ENCODE measurements around the gene TBC1D8. TPM values are rescaled to one million over a fixed set of nuclear protein-coding genes. Genes with fewer than 3 reads are reported as not detected.

Gene TBC1D8
- total and polyA plus RNA-seq, 9 of the 15 experiments (the other 6 are each of a cell fraction or from before 2014, with no cell fraction given), result 0.36 to 1.3 (median 0.82) TPM

GRCh38 chr2:101001691-101002561, 149.3 kb downstream of the TBC1D8 start, which contains the start of gene RPL31 (continued):
- peak; percentile 99 for TF ChIP-seq ZNF609 (CRISPR knock-in tag; IDR thresholded peaks at IDR 0.05; ENCODE audit: borderline replicate concordance)
- TF ChIP-seq SMAD1 (IDR thresholded peaks at IDR 0.05; ENCODE audit: low read depth, low read length, partially characterized antibody), result peak; percentile 94
- peak; percentile 98 for TF ChIP-seq POLR2AphosphoS5 (IDR thresholded peaks at IDR 0.05; ENCODE audit: control insufficient read depth, insufficient read depth, low read depth, low read length)
- TF ChIP-seq BRD4 (IDR thresholded peaks at IDR 0.05), result peak; percentile 99
- TF ChIP-seq LCOR (CRISPR knock-in tag; IDR thresholded peaks at IDR 0.05), result peak; percentile 100
- TF ChIP-seq FOXP4 (CRISPR knock-in tag; IDR thresholded peaks at IDR 0.05; ENCODE audit: borderline replicate concordance), result peak; percentile 100
- TF ChIP-seq ZC3H11A (IDR thresholded peaks at IDR 0.05; ENCODE audit: low read depth, low read length), result no peak
- peak; percentile 99 for TF ChIP-seq ZNF282 (CRISPR knock-in tag; IDR thresholded peaks at IDR 0.05)
- TF ChIP-seq RNF2 (IDR thresholded peaks at IDR 0.05), result peak; percentile 99

All from K562 (cell line).